MG63 (cell line): ENCODE data around the gene COL6A1. TPM values are rescaled to one million over a fixed set of nuclear protein-coding genes. Genes with fewer than 3 reads are reported as not detected.

ENCODE experiments used
- DNase-seq: peaks from one replicate; pipeline ENCODE4 v3.0.0-alpha.2; 2020
- H3K27me3 ChIP-seq: fragments of 250-450 bp; sonication (Bioruptor Pico); 2 replicates; pipeline ENCODE4 v1.5.1; 2020; ENCODE audit warnings: mild to moderate bottlenecking, moderate library complexity
- H3K36me3 ChIP-seq: fragments of 250-450 bp; sonication (Bioruptor Pico); 2 replicates; pipeline ENCODE4 v1.5.1; 2020; ENCODE audit warnings: mild to moderate bottlenecking, moderate library complexity
- H3K4me3 ChIP-seq: fragments of 250-450 bp; sonication (Bioruptor Pico); 2 replicates; pipeline ENCODE4 v1.5.1; 2020; ENCODE audit warnings: mild to moderate bottlenecking, moderate library complexity
- H3K9me3 ChIP-seq: fragments of 250-450 bp; sonication (Bioruptor Pico); 2 replicates; pipeline ENCODE4 v1.5.1; 2020; ENCODE audit warnings: mild to moderate bottlenecking, moderate library complexity
- total RNA-seq: library from RNA; depleted of rRNA; stranded (reverse); fragments of >200 nt; shearing (Covaris generic); gene quantifications from 2 replicates; pipeline ENCODE4 v1.2.3, GENCODE V29; 2014; ENCODE audit warnings: low replicate concordance

Gene COL6A1
- total RNA-seq, 1 experiment from 2014 or later, result 868 TPM

DNA sequence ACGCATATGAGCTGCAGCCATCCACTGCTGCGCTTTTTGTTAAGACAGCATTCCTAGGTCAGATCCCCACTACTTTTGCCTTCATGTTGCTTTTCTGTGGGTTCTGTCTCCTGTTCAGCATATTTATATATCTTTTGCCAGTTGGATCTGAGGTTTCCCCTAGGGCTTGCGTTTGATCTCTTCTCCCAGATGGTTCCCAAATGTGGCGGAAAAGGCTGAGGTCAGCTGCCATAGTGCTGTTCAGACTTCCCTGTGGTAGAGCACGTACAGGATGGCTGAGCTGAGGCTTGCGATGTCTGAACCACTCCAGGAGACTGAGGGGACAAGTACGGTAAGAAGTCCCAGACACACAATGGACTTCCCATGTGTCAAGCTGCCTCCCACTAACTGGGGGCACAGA lies 39.8 kb downstream of the COL6A1 start:
- Histone ChIP-seq H3K27me3 (no peaks in the 10 kb centered on the region), H3K9me3 (no peaks in the 10 kb centered on the region), H3K36me3 (no peaks in the 10 kb centered on the region), H3K4me3 (no peak overlapping the region)
- no peak for DNase-seq

DNA sequence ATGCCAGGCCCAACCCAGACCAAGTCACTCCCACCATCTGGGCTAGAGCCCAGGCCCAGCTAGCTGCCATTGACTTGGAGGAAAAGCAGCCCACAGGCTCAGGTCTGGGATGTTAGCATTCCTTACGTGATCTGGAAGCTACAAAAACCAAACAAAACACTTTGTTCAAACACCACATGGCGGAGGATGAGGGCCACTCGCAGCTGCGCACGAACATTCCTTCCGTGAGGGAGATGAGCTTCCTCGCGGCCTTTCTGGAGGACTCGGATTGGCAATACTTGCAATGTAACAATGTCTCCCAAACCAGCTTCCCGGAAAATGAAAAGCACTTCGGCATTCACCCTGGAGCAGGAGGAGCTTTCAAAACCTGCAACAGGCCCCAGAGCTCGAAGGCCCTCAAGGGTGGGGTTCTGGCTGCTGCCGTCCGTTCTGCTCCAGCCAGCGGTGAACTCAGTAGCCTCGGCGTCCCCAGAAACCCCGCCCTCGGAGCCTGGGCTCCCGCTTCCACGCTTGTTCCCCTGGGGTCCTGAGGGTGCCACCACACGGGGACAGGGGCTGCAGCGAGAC lies 40.5 kb downstream of the COL6A1 start:
- Histone ChIP-seq H3K36me3 (no peaks in the 10 kb centered on the region), H3K27me3 (no peaks in the 10 kb centered on the region), H3K4me3 (peak overlapping the region; percentile 41), H3K9me3 (no peaks in the 10 kb centered on the region)
- DNase-seq, result no peak

DNA sequence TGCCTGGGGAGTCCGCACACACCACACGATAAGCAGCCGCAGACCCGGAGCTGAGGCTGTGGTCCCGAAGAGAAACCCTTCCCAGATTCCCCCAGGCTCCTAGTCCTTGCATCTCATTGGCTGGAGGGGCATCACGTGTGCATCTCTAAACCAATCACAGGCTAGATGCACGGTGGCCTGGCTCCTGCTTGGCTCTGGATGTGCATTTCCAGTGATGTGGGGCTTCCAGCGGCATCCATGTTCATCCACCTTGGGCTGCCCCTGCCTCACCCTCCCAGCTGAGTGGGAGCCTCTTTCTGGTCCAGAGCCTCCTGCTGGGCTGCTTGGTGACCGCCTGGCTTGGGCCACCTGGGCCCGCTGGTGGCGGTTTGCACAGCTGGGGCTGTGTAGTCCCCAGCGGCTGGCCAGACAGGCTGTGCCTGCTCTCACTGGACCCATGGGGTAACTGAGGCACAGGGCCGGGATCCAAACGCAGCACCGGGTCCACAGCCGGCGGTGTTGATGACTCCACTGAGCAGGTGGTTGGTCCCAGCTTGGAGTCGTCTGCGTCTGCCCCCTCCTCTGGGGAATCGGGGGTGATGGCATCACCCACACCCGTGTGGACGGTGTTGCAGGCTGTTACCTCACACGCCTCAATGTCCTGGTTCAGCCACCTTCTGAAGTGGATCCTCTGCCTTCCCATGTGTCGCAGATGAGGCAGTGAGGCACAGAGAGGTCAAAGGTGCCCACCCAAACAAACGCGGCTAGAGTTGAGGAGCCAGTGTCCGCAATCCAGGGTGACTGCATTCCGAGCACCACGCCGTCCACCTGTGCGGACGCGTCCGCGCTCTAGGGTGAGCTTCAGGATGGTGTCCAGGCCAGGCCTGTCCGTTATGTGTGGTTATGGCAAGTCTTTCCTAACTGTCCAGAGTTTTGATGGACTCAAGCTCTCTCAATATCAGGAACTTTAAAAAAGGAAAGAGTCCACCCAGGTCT lies 41.3 kb downstream of the COL6A1 start:
- Histone ChIP-seq H3K27me3 (no peaks in the 10 kb centered on the region), H3K36me3 (no peaks in the 10 kb centered on the region), H3K4me3 (peak overlapping the region; percentile 41), H3K9me3 (no peaks in the 10 kb centered on the region)
- peak; percentile 68 for DNase-seq

DNA sequence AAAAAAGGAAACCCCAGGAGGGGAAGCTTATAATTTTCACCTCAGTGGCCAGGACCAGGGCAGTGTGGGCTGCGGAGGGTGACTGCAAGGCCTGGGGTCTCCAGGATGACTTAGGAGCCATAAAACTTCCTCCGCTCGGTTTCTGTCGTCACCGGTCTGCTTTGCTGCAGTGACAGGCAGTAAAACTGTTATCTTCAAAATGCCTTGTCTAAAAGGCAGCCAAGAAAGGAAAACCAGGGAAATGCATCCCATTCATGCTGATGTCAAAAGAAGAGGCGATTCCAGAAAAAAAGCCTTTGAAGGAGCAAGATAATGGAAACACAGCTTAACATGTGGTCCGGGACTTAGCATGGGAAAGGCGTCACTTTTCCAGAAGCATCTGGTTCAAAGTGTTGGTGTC lies 42.0 kb downstream of the COL6A1 start:
- DNase-seq, result no peak

DNA sequence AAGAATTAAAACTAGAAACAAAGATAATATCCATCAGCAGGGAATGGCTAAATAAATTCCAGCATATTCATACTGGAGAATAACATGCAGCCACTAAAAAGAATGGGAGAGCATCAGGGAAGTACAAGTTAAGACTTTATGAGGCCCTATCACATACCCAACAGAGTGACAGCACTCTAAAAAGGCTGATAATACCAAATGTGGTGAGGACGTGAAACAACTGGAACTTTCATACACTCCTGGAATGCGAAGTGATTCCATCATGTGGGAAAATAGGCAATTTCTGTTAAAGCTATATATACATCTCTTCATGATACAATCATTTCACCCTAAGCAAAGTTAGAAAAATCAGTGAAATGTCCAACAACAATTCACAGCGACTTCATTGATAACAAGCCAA lies 42.6 kb downstream of the COL6A1 start:
- Histone ChIP-seq H3K36me3 (no peaks in the 10 kb centered on the region), H3K27me3 (no peaks in the 10 kb centered on the region), H3K9me3 (peaks cover 2% of the 10 kb centered on the region), H3K4me3 (no peak overlapping the region)
- DNase-seq, result no peak

More for the DNA sequence above, 42.0 kb downstream of the COL6A1 start:
- H3K9me3 ChIP-seq, result no peaks in the 10 kb centered on the region
- H3K27me3 ChIP-seq, result no peaks in the 10 kb centered on the region
- no peak overlapping the region for H3K4me3 ChIP-seq
- H3K36me3 ChIP-seq, result no peaks in the 10 kb centered on the region

DNA sequence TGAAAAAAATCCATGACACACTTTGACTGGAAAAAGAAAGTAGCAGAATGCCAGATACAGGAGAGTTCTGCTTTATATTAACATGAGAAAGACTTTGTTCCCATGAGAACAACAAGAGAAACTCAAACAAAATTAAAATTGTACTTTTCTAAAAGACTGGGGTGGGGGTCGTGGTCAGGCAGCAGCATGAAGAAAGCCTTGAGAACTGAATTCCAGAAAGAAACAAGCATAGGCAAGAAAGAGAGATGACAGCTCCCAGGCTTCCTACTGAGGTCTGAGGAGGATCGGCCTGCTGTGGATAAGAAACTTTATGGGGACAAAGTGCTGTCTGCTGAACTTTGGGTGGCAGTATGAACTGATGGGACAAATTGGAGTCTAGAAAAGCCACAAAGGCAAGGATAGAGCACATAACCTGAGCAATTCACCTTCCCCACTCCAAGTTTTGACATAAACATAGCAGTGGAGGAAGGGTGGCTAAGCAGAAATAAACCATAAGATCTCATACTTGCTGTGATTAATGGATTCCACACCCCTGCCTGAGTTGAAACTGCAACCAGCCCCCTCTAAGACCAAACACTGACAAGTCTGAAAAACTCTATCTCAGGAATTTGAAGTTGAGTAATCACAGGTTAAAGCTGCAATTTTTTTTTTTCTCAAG lies 43.7 kb downstream of the COL6A1 start:
- Histone ChIP-seq H3K9me3 (peaks cover 8% of the 10 kb centered on the region), H3K4me3 (no peak overlapping the region), H3K36me3 (no peaks in the 10 kb centered on the region), H3K27me3 (no peaks in the 10 kb centered on the region)
- DNase-seq, result no peak

DNA sequence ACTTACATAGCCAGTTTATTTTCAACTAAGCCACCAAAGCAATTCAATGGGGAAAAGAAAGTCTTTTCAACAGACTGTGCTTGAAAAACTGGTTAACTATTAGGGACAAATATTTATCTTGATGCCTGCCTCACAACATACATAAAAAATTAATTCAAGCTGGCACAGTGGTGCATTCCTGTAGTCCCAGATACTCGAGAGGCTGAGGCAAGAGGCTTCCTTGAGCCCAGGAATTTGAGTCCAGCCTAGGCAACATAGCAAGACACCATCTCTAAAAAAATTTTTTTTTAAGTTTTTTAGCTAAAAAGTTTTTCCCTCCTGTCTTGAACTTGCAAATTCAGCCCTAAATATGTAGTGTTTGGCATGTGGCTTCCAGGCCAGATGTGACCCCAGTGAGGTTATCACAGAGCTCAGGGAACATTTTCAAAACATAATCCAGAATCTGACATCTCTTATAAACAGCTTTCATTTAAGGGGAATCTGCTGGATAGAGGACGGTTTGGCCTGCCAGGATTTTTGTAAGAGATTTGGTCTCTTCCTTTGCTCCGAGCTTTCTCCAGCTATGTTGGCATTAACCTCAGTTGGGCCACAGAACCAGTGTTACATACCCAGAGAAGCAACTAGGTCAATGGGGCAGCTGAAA lies 46.4 kb downstream of the COL6A1 start:
- Histone ChIP-seq H3K9me3 (peaks cover 10% of the 10 kb centered on the region), H3K4me3 (no peak overlapping the region)
- DNase-seq, result peak; percentile 40

DNA sequence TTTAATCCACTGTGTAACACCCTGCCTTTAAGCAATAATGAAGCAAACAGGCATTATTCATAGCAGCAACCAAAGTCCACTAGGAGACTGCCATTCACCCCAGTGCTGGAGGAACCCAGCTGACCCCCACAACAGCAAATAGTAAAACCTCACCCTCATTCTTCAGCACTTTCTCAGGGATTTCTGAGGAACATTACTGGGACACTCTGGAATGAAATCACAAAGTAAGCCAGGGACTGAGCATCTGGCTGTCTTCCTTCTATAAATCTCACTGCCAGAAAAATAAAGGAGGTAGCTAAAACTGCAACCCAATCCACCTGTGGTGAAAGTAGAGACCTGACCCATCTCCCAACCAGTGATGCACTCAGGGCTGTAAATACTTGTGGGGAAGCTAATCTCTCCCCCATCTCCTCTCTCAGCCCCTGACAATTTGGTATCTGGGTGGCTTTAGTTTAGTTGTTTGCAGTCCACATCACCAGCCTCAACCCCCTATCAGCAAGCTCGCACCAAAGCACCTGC lies 47.1 kb downstream of the COL6A1 start:
- H3K9me3 ChIP-seq, result peaks cover 10% of the 10 kb centered on the region
- no peaks in the 10 kb centered on the region for H3K36me3 ChIP-seq
- H3K4me3 ChIP-seq, result no peak overlapping the region
- H3K27me3 ChIP-seq, result no peaks in the 10 kb centered on the region
- no peak for DNase-seq

More for the DNA sequence above, 46.4 kb downstream of the COL6A1 start:
- Histone ChIP-seq H3K36me3 (no peaks in the 10 kb centered on the region), H3K27me3 (no peaks in the 10 kb centered on the region)

DNA sequence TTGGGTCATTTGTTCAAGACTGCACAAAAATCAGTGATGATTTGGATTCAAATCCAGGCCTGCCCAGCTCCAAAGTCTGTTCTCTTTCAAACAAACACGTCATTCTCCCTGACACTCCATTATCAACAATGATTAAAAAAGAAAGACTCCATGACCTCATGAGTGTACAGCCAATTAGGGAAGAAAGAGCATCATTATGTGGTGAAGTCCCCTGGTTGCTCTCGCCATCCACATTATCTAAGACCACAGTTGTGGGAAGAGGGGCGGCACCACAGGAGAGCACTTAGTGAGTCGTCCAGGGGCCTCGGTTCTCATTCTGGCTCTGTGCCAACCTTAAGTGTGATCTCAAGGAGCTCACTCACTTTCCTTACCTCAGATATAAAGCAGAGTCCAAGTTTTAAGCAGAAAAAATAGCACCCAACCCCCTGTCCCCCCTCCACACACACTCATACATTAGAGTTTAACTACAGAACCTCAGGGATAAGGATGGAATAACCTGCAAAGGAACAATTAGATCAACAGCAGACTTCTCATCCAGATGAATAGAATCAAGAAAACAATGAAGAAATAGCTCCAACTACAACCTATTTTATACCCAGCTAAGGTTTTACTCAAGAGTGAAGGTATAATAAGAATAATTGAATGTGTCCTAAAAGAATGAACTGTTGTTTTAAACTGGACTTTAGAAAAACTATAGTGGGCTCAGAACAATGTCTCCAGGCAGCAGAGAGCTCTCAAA lies 47.8 kb downstream of the COL6A1 start:
- no peak overlapping the region for H3K4me3 ChIP-seq
- no peaks in the 10 kb centered on the region for H3K36me3 ChIP-seq
- DNase-seq, result no peak
- no peaks in the 10 kb centered on the region for H3K27me3 ChIP-seq
- peaks cover 10% of the 10 kb centered on the region for H3K9me3 ChIP-seq

DNA sequence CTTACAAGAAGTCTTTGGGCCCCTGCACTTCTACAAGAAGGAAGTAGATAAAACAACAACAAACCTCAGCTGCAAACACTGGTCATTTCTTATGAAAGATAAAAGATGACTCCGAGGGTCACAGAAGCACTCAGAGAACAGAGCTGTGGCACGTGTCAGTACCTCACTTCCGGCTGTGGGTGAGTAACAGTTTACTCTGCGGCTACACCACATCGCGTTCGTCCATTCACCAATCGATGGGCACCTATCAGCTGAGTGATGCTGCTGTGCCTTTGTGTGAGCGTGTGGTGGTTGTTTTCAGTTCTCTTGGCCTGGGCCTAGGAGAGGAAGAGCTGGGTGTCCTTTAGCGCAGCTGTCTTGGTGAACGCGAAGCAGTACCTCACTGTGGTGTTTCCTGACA lies 49.9 kb downstream of the COL6A1 start:
- no peaks in the 10 kb centered on the region for H3K27me3 ChIP-seq
- no peak overlapping the region for H3K4me3 ChIP-seq
- H3K36me3 ChIP-seq, result no peaks in the 10 kb centered on the region
- no peak for DNase-seq
- H3K9me3 ChIP-seq, result peaks cover 10% of the 10 kb centered on the region

DNA sequence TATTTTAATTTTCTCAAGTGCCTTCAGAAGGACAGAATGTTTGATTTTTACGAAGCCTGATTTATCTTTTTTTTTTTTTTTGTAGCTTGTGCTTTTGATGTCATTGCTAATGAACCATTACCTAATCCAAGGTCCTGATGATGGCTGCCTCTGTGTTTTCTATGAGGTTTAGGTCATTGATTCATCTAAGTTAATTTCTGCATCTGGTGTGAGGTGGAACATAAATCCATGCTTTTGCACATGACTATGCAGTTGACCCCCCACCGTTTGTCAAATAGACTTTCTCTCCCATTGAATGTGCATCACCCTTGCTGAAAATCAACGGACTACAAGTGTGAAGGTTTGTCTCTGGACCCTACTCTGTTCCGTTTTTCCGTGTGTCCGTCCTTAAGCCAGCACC lies 50.5 kb downstream of the COL6A1 start:
- Histone ChIP-seq H3K4me3 (no peak overlapping the region), H3K36me3 (no peaks in the 10 kb centered on the region), H3K9me3 (peaks cover 10% of the 10 kb centered on the region), H3K27me3 (no peaks in the 10 kb centered on the region)
- DNase-seq, result no peak

DNA sequence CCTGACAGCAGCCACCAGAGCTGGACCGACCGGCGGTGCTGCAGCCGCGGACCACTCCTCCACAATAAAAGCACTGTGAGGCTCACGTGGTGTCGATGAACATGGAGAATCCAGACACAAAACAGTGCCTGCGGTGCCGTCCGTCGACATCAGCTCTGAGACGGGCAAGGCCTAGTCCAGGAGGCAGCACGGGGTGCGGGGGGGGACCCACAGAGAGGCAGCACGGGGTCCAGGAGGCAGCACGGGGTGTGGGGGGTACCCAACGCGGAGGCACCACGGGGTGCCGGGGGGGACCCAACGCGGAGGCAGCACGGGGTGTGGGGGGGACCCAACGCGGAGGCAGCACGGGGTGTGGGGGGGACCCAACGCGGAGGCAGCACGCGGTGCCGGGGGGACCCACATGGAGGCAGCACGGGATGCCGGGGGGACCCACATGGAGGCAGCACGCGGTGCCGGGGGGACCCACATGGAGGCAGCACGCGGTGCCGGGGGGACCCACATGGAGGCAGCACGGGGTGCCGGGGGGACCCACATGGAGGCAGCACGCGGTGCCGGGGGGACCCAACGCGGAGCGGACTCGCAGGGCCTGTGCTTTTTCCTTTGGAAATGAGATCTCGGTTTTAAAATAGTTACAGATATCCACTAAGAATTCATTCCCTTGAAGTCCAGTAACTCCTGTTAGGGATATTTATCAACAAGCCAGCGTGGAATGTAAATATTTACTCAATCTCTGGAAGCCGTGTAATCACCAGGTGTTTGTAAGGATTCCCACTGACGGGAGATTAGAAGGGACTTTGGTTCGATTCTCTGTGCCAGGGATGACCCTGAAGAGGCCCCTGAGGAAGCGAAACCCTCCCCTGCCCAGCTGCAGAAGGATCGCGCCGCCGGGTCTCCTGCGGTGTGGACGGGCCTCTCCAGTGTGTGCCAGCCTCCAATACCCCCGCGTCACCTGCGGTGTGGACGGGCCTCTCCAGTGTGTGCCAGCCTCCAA lies 52.1 kb downstream of the COL6A1 start:
- DNase-seq, result no peak
- no peak overlapping the region for H3K4me3 ChIP-seq
- no peaks in the 10 kb centered on the region for H3K27me3 ChIP-seq
- no peaks in the 10 kb centered on the region for H3K36me3 ChIP-seq
- H3K9me3 ChIP-seq, result peaks cover 10% of the 10 kb centered on the region

DNA sequence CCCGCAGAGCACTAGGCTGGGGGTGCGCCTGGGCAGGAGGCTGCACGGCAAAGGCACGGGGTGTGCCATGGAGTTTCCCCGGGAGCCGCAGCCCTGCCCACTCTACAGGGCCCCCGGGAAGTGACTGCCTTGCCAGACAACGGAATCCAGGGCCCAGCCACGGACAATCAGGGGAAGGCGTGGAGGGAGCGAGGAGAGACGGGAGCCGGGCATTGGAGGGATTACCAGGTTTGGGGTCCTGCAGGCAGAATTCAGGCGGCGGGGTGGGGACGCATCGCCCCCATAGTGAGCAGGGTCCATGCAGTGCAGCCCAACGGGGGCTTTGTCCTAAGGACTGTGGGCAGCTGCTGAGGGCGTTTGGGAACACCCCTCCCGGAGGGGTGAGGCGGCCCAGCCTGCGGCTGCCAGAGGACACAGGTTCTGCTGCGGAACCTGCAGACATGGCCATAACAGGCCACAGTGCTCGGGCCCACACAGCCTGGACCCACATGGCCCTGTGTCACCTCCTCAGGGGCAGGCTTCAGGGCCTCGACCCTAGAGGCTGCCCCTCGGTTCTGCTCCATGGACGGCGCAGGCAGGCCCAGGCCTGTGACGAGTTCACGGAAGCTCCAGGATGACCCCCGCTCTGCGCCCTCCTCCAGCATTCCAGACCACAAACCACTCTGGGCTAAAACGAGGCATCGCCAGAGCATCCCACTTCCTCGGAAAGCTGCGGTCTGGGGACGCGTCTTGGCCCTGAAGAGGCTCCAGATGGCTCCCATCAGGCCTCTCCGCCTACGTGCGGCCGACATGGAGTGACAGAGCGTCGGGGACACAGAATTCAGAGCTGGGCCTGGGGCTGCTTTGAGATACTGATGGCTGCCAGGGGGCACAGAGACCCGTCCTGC lies 54.5 kb downstream of the COL6A1 start:
- Histone ChIP-seq H3K36me3 (no peaks in the 10 kb centered on the region), H3K9me3 (no peaks in the 10 kb centered on the region), H3K27me3 (no peaks in the 10 kb centered on the region), H3K4me3 (no peak overlapping the region)
- no peak for DNase-seq

DNA sequence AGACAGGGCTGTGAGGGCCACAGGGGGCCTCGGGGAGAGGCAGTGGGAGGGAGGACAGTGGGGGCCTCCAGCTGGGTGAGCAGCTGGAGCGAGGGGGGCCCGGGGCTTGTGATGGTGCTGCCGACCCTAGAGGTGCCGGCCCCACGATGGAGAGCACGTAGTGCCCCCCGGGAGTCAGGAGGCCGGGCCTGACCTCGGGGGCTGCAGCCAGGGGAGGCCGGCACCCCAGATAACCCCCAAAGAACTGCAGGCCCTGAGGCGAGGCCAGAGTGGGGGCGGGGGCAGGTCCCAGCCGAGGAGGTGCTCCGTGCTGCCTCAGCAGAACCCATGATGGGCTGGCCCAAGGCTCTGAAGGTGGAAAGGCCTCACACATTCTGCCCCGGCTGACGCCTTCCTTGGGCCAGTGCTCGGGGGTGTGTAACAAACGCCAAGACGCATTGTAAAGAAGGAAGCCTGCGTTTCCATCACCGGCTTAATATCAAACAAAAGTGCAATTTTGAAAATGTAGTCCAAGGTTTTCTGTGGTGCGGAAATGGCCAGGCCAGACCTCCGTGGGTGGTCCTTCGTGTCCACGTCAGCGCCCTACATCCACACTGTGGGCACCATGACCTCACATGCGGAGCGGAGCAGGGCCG lies 55.2 kb downstream of the COL6A1 start:
- DNase-seq, result no peak
- Histone ChIP-seq H3K9me3 (no peaks in the 10 kb centered on the region), H3K36me3 (no peaks in the 10 kb centered on the region), H3K4me3 (no peak overlapping the region), H3K27me3 (no peaks in the 10 kb centered on the region)
